Measurements from ENCODE around the gene ADARB1.

ADARB1 gene

GRCh38 chr21:45073301-45074047, 906 bp upstream of the ADARB1 start:
- FAIRE-seq (no peak), DNase-seq (ENCODE audit: insufficient read length, low spot score) (no peak)

GRCh38 chr21:45074818-45075595, 627 bp downstream of the ADARB1 start:
- DNase-seq (ENCODE audit: insufficient read length, low spot score) = no peak
- FAIRE-seq = peak; percentile 52

DNA sequence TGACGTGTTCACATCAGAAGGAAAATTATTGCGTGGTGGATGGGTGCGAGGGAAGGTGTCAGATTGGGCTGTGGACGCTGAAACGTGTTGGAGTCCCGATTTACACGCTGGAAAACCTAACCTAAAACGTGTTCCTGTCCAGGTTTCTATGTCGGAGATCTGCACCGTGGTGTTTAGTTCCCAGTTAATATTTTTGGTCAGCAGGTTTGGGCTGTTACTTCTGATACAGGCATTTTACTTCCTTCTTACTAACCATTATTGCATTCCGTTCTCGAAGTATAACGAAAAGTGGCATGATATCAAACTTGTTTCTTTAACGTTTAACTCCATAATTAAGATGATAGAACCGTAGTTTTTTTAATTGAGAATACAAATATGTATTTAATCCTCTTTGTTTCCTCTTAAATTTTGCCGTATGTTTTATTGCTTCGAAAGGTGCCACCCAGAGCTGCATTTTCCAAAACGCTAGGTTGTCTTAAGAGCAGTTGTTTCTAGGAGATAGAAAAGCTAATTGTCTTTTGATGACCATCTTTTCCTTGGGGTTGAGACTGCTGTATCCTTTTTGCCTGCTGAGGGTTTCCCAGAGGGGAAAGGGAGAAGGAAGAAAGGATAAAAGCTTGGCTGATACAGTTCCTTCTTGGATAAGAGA, 1.3 kb downstream of the ADARB1 start:
- no peak for DNase-seq (ENCODE audit: insufficient read length, low spot score)
- FAIRE-seq = peak; percentile 57

- DNase-seq (ENCODE audit: insufficient read length, low spot score) = peak; percentile 62
- no peak for FAIRE-seq
These were observed 1.9 kb downstream of the ADARB1 start for GRCh38 chr21:45076245-45076711.

DNA sequence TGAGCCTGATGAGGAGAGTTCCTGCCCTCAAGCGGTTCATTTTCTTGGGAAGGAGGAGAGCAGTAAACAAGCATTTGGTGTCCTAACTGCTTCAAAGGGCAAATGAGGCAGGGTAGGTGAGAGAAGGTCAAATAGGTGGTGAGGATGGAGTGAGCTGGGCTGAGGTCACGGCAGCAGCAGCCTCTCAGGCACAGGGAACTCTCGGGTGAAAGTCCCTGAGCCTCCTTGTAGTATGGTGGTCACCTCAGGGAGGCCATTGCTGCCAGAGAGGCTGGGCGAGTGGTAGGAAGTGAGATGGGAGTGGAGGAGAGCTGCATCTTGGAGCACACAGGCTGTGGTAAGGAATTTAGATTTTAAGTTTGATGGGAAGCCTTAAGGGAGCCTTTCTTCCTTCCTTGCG, 4.0 kb downstream of the ADARB1 start:
- no peak for DNase-seq (ENCODE audit: insufficient read length, low spot score)
- no peak for FAIRE-seq

- FAIRE-seq (peak; percentile 38), DNase-seq (ENCODE audit: insufficient read length, low spot score) (no peak)
These were observed 4.5 kb downstream of the ADARB1 start for GRCh38 chr21:45078877-45079281.

- no peak for DNase-seq (ENCODE audit: insufficient read length, low spot score)
- no peak for FAIRE-seq
These were observed 5.0 kb downstream of the ADARB1 start for GRCh38 chr21:45079351-45079750.

- FAIRE-seq (no peak), DNase-seq (ENCODE audit: insufficient read length, low spot score) (no peak)
These were observed 5.9 kb downstream of the ADARB1 start for GRCh38 chr21:45080232-45080631.

GRCh38 chr21:45080639-45081414, 6.4 kb downstream of the ADARB1 start:
- DNase-seq (ENCODE audit: insufficient read length, low spot score) (no peak), FAIRE-seq (no peak)

- no peak for FAIRE-seq
- DNase-seq (ENCODE audit: insufficient read length, low spot score) = no peak
These were observed 7.3 kb downstream of the ADARB1 start for GRCh38 chr21:45081636-45082035.

DNA sequence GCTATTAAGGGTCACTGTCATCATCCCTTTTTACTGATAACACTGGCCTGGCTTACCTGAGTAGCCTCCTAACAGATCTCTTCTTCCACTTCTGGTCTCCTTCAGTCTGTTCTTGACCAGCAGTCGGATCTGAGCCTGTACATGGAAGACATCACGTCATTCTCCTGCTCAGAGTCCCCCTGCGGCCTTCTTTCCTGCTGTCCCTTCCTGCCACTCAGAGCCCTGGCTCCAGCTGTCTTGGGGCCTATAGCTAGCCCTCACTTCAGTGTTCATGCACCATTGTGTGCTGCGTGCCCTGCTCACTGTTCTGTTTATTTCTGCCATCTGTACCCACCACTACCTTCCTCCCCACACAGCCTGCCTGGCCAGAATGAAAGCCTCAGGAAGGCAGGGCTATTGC, 8.4 kb downstream of the ADARB1 start:
- DNase-seq (ENCODE audit: insufficient read length, low spot score) (no peak), FAIRE-seq (no peak)

DNA sequence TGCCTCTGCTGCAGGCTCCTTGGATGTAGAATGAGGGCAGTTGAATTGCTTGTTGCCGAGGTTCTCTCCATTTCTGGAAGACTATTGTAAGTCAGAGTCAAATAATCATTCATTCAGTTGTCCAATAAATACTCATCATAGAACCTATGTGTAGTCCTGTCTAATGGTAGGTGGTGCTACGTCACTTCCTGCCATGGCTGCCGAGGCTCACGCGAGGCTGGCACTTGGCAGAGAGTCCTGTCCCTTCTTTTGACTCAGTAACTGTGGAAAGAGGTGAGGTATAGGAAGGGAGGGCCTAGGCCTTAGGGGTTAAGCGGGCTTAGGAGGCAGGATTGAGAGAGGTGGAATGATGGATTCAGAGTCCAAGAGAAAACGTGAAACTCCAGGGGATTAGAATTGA, 9.7 kb downstream of the ADARB1 start:
- DNase-seq (ENCODE audit: insufficient read length, low spot score) = no peak
- no peak for FAIRE-seq

GRCh38 chr21:45084881-45085536, 10.6 kb downstream of the ADARB1 start:
- FAIRE-seq (no peak), DNase-seq (ENCODE audit: insufficient read length, low spot score) (no peak)

DNA sequence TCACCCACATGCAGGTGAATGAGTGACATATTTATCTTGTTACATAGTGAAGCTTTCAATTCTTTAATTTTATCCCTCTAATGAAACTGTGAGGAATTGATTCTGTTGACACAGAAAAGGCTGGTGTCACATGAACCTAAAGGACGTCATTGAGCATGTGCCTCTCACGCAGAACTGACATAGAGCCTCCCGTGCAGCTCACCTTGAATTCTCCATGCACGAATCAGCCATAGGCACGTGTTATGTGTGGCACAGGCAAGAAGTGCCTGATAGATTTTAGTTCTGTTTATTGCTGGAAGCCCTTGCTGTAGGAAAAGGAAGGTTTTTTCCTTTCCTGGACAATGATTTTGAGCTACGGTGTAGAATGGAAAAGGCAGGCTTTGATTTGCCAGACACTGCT, 11.3 kb downstream of the ADARB1 start:
- no peak for FAIRE-seq
- no peak for DNase-seq (ENCODE audit: insufficient read length, low spot score)

GRCh38 chr21:45086337-45086958, 12.1 kb downstream of the ADARB1 start:
- no peak for DNase-seq (ENCODE audit: insufficient read length, low spot score)
- FAIRE-seq = no peak

DNA sequence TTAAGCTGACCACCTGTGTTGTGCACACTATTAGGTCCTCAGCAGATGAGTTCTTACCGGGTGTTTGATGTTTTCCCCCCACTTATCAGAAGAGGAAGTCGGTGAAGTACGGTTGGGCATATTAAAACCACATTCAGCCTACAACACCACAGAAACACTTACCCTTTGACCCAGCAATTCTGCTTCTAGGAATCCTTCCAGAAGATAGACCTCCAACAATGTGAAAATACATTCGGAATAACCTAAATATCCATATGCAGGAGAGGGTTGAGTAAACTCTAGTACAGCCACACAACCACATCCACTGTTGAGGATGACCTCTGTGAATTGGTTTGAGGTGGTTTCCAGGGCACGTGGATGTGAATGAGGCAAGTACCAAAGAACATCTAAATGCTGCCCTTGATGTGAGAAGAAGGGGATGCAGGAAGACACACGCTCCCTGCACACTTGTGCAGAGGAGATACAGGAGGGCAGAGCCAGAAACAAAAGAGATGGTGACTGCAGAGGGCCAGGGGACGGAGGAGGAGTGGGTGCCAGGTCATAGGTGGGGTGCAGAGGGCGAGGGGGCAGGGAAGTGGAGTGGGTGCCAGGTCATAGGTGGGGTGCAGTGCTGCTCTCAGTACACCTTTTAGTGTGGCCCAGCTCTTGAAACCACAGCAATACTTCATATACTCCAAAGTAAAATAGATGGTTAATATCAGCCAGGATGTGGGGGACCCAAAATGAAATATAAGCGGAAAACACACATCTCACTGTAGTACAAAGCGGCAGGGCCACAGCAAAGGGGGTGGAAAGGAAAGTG, 12.8 kb downstream of the ADARB1 start:
- DNase-seq (ENCODE audit: insufficient read length, low spot score) (no peak), FAIRE-seq (no peak)

DNA sequence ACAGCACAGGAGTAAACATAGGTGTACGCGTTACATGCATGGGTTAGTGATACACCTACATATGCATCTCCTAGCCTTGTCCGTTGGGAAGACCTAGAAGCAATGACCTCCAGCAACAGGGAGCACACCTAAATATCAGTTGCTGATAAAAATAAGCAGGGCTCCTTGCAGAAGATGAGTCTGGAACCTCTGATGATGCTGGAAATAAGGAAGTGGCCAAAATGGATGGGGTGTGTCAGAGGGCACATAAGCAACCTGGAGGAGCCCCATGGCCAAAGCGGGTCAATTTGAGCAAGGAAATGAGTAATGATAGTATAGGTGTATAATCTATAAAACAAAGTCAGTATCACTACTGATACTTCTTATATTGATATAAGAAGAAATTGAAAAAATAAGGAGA, 13.7 kb downstream of the ADARB1 start:
- FAIRE-seq (no peak), DNase-seq (ENCODE audit: insufficient read length, low spot score) (no peak)

DNA sequence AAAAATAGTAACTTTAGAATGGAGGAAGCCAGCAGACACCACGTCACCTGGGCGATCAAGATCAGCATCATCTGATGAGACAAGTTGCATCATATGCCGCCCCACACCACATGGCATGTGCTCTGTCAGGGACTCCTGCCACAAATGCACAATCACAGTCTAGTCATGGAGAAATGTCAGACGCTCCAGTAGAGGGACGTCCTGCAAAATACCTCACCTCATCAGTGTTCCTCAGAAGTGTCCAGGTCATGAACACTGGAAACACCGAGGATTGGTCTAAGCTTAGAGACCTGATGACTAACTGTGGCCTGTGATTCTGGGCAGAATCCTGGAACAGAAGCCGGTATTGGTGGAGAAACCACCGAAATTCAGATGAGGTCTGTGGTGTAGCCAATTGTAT, 14.3 kb downstream of the ADARB1 start:
- FAIRE-seq (no peak), DNase-seq (ENCODE audit: insufficient read length, low spot score) (no peak)

GRCh38 chr21:45089964-45090363, 15.6 kb downstream of the ADARB1 start:
- FAIRE-seq = no peak

More at GRCh38 chr21:45089964-45090363, 15.6 kb downstream of the ADARB1 start:
- DNase-seq (ENCODE audit: insufficient read length, low spot score) = no peak

Data from HTR-8/SVneo (cell line).